GM04503 (cell line): ENCODE data around the gene MEIS2.

Experiments
- DNase-seq: peaks from one replicate; pipeline ENCODE4 v3.0.0-alpha.2; 2012; ENCODE audit warnings: low read depth

The MEIS2 gene

DNA sequence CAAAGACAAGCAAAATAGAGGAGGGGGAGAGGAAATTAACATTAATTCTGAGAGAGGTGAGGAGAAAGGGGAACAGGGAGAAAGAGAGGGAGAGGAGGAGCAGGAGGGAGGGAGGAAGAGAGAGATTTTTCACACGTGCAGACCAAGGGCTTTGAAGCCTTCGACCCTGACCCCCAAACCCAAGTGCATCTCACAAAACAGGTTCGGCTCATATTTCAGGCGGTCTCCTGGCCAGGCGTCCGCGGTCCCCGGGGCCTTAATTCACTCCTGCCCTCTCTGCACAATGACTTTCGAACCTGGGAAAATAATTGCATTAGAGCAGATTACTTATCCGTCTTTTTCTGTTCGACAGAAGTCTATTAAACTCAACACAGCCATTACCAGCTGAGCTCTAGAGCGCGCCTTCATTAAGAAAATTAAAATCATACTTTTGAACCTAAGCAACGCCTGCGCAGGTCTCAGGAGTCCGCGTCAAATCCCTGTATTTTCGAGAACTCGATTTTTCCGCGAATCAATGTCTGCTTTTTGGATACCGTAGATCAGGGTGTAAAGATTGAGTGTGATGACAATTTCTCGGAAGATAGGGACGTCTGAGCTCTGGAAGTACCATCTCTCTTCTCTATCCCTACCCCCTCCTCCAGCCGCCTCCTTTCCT is 220.7 kb downstream of the MEIS2 start:
- no peak for DNase-seq

DNA sequence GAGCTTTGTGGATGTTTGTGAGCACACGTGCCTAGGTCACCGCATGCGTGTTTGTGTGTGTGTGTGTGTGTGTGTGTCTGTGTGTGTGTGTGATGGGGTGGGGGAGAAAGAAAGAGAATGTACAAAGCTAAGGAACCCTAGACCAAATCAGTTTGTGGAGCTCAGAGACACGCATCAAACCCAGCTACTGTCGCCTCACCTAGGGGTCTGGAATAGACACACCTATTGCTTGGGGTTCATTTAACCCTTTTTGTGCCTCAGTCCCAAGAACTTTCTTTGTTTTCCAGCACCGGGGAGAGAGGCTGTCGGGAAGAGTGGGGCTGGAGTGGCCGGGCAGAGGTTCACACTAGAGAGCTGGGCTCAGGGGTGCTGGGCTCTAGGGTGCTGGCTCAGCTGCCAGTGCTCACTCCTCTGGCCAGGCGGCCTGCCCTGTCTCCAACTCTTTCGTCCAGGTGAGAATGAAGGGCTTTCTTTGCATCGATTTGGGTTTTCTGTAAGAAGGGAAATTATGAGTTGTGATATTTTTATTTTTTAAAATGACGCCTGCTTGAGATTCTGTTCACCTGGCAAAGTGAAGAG is 221.6 kb downstream of the MEIS2 start:
- no peak for DNase-seq

DNA sequence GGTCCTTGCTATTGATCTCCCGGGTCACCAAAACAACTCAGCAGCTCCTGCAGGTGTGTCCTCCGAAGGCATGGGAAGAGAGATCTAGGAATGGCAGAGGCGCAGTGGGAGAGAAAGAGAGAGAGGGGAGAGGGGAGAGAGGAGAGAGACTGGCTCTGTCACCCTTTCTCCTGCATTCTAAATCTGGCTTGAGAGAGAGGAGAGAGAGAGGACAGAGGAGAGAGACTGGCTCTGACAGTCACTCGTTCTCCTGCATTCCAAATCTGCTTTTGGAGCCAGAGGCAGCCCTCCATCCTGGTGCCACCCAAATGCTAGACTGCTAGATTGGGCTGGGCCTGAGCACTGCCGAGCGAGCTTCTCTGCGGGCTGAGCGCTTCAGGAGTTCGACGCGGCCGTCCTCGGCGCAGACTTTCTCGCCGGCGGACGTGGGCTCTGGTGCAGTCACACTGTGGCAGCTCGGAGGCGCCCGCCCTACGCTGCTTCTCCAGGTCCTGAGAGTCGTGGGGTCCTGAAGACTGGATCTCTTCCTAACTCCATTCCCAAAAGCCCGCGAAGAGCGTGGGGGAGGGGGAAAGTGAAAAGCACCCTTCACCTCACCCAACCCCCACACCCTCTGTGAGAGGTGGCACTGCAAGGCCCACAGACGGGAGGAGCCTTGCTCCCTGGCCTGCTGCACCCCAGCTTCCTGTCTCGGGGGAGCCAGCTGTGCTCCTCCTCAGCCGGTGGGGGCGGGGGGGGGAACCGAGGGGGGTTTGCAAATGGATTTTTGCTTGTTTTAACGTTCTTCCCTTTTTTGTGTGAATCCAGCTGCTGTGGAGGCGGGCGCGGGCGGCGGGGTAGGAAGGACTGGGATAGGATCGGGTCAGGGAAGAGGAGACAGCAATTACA is 222.3 kb downstream of the MEIS2 start:
- no peak for DNase-seq

DNA sequence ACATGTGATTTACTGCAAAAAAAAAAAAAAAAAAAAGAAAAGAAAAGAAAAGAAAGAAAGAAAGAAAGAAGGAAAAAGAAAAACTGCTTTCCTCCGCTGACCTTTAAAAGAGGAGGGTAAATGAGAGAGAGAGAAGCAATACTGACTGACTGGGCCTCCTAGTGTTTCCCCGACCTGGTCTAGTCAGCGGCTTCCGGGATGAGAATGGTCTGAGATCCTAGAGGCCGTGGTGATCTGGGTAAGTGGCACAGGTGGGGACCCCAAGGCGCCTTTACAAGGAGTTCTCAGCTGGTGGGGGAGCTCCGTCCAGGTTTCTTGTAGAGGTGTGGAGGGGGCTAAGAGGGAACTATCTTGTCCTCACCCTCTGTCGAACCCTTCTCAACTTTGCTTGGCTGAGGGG is 223.1 kb downstream of the MEIS2 start:
- DNase-seq, result no peak

DNA sequence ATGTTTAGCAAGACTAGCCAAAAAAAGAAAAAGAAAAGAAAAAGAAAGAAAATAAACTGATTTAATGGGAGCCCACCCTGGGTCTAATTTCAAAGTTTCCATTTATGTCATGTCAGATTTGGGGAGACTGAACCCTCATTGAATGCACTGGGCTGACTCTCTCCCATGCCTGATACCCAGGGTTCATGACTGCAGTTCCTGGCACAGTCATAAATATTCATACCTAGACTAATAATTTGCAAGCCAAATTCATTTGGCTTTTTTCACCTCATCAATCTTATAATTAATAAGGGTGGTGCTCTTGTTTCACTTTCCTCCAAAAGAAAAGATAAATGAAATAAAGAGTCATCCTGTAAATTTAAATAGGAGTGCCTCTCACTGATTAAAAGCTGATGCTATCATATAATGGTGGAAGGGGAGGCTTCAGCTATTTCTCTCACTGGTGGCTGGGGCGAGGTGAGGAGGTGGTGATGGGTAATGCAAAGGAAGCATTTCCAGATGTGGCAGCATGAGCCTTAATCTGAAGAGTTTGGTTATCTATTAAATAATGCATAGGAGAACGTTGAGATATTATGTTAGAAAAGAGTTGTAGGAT is 224.5 kb downstream of the MEIS2 start:
- no peak for DNase-seq

DNA sequence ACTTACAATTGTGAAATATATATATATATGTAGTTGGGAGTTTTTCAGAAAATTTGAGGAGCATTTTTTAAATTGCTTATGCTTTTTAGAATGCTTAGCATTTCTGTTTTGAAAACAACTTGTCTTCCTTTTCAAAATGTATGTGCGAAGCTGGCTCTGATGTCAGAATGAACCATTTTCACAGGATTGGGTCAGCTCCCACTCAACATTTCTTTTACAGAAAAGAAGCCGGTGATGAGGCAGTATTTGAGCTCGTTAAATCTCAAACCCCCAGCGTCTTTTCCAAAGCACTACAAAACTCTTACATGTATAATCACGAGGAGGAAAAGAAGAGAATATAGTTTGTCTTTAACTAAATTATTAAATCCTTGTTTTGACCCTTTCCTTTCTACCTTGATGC is 225.4 kb downstream of the MEIS2 start:
- DNase-seq, result no peak

DNA sequence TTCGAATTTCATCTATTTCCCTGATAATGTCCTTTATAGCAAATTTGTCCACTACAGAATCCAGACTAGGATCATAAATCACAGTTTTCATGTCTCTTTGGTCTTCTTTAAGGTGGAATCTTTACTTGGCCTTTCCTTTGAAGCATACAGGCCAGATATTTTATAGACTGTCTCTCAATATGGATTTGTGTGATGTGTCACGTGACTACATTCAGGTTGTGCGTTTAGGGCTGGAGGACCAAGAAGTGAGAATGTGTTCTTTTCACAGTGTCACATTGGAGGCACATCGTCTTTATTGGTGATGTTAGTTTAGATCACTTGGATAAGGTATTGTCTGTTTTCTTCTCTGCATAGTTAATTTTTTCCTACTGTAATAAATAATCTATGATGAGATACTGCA is 232.9 kb downstream of the MEIS2 start:
- DNase-seq, result no peak

DNA sequence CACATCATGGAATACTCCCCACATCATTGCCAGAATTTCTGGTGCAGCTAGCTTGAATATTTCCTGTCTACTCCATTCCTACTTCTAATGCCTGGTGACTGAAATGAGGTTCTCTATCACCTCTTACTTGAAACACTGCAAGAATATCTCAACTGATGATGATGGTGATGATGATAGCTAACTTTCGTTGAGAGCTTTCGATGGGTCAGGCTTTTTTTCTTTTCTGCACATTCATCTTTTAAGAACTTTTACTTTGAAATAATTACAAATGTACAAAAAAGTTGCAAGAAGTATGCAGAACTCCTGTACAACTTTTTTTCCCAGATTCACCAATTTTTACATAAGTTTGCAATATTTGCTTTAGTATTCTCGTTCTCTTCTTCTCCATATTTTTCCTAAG is 233.5 kb downstream of the MEIS2 start:
- DNase-seq, result no peak

DNA sequence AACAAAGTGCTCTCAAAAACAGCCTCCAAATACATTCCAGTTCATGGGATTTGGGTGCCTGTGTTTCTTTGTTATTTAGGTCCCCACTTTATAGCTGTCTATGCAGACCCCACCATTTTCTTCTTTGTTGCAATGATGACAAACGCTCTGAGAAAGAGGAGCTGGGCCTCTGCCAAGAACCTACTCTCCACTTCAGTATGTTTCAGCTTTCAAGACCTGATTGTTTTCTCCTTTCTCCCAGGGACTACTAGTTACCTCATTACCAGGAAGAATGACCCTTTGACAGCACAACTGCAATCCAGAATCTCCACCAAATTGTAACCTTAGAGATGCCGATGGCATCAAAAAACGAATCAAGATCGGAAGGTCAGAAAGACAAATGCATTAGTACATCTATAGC is 236.8 kb downstream of the MEIS2 start:
- no peak for DNase-seq

DNA sequence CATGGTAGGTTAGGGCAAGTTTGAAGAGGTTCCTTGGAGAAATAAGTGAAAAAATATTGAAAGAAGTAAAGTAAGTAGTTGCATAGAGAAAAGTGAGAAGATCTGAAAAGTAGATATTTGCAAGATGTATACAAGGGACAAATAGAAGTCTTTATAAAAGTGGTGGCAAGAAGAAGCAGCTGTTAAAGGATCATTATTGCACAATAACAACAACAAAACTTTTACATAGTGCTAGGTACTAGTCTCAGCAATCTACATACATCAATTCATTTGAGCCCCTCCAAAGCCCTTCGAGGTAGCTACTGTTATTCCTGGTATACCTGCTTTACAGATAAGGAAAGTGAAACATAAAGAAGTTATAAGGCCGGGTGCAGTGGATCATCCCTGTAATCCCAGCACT is 239.6 kb downstream of the MEIS2 start:
- no peak for DNase-seq

DNA sequence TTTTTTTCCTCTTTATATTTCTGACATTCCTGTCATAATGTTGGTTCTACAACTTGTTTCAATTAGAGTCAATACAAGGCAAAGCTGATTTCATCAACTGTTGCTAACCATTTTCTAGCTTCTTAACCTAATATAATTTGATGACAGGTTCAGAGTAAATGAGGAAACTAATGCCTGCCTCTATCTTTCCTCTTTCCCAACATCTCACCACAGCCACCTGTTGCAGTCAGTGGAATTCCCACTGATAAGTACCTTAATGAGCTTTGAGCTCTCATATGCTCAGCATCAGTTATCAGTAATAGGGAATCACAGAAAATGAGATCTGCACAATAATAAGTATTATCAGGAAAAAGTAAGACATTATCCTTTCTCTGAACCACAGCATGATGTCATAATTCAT is 241.9 kb downstream of the MEIS2 start:
- no peak for DNase-seq

DNA sequence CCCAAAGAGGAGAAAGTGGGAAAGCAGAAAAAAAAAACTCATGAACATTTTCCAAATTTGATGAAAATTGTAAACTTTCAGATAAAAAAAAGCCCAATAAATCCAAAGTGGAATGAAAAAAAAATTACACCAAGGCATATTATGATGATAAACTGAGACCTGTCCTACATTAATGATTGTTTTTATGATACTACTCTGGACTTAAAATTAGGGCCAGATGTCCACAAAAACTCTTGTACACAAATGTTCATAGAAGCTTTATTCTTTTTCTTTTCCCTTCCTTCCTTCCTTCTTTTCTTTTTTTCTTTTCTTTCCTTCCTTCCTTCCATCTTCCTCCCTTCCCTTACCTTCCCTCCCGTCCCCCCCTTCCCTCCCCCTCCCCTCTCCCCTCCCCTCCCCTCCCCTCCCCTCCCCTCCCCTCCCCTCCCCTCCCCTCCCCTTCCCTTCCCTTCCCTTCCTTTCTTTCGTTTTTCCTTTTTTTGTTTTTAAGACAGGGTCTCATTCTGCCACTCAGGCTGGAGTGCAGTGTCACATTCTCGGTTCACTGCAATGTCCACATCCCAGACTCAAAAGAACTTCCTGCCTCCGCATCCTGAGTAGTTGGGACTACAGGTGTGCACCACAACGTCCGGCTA is 243.9 kb downstream of the MEIS2 start:
- DNase-seq, result no peak

DNA sequence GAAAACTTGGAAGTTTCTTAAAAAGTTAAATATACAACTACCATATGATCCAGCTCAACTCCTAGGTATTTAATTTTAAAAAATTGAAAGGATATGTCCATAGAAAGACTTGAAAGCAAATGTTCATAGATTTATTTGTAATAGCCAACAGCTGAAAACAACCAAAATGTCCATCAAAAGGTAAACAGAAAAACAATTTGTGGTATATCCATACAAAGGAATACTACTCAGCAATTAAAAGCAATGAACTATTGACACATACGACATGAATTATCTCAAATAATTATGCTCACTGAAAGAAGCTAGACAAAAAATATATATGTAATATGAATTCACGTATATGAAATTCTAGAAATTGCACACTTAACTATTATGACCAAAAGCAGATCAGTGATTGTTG is 249.5 kb downstream of the MEIS2 start:
- no peak for DNase-seq

DNA sequence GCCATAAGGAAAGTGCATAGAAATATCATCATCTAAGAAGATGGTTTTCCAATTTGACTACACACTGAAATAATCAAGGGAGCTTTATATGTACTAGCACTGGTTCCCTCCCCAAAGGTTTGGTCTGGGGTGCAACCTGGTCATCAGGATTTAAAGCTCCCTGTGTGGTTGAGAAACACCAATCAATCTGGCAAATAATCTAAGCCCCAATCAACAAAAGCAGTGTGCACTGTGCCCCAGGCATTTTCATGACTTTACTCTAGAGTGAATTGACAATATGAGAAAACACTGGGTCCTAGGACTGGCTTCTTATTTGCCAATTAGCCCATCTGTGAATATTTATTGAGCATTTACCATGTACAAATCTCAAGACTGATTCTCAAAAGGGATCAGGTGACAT is 255.1 kb downstream of the MEIS2 start:
- DNase-seq, result no peak

DNA sequence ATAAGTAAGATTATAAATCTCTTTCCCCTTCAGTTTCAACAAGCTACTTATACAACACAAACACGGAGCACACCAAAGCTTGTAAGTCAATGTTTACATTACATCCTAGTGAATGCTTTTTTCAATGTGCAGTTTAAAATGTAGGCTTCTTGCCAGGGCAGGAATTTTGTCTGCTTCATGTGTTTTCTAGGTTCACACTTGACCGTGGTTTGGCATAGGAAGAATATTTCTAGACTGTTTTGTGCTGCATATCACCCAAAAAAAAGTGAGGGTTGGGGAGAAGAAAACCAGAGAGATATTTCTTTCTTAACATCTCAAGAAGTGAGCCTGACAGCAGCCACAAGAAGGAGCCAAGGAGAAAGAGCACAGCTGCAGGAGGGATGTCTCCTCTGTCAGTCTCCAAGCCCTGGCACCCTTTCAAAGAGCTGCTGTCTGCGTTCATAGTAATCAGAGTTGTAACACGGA is 255.8 kb downstream of the MEIS2 start:
- DNase-seq, result no peak

DNA sequence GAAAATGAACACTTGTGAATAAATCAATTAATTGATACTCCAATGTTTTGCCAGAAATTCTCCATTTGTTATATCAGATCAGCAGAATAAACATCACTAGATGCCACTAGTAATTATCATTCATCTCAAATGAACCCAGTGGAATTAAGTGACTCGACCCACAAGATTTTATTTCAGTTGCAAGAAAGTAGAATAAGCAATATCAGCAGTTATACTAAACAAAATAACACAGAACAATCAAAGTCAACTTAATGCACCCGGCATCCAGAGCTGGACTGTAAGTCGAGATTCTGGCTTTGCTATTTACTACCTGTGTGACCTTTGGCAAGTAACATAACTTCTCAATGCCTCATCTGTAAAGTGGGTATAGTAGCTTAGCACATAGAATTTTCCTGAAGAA is 256.5 kb downstream of the MEIS2 start:
- DNase-seq, result no peak

DNA sequence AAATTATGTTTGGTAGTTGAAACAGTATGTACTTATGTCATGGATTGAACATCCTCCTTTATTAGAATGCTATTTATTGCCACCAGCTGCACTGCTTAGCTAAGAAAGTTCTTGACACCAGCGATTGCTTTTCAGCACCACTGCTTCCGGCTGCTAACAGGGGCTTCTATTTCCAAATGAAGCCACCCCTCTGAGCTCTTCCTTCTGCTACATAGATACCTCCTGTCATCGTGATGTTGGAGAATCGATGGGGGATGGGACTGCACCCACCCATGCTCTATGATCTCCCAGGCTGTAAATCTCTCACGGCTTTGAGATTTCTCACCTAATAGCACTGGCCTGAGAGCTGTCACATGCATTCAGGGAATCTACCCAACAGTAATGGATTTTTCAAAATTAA is 259.2 kb downstream of the MEIS2 start:
- DNase-seq, result no peak
